Body of pancreas (tissue), 4 donors: ENCODE results near the gene SIM1. TPM values are rescaled to one million over a fixed set of nuclear protein-coding genes. Genes with fewer than 3 reads are reported as not detected.
A peak's percentile ranks its signal among the peaks of the same experiment; 100 is the strongest.

Source experiments
- ATAC-seq: fragments of 150-250 bp; one replicate; pipeline ENCODE4 v1.9.1; 2016
- DNase-seq, 4 donors: peaks; one replicate each; pipeline ENCODE4 v3.0.0-alpha.2; 2019
- H3K27ac ChIP-seq, 4 donors: fragments of 200-600 bp; sonication (generic); 1 replicate in 3 of 4; 2 replicates in 1 of 4; pipeline versions ENCODE4 v1.5.1 to v1.6.1; 2016 to 2019; ENCODE audit warnings: mild to moderate bottlenecking in 1 of 4, mixed read lengths in 1 of 4, moderate library complexity in 1 of 4
- H3K27me3 ChIP-seq, 2 donors: fragments of 200-600 bp; sonication (generic); one replicate each; pipeline ENCODE4 v1.6.0; 2016; ENCODE audit warnings: mild to moderate bottlenecking in 1 of 2
- H3K36me3 ChIP-seq, 2 donors: fragments of 200-600 bp; sonication (generic); replicated peaks in 1 of 2; 2 replicates each; pipeline ENCODE4 v1.5.1; 2016; ENCODE audit warnings: low read depth in 2 of 2; ENCODE audit not compliant: insufficient read depth in 1 of 2
- H3K4me1 ChIP-seq: fragments of 200-600 bp; sonication (generic); one replicate; pipeline ENCODE4 v1.6.0; 2016
- H3K4me3 ChIP-seq, 2 donors: fragments of 200-600 bp; sonication (generic); 1 replicate in 1 of 2; 2 replicates in 1 of 2; pipeline ENCODE4 v1.5.1; 2016 to 2019
- H3K9me3 ChIP-seq, 3 donors: fragments of 200-600 bp; sonication (generic); 1 replicate in 2 of 3; 2 replicates in 1 of 3; pipeline ENCODE4 v1.5.1; 2016
- POLR2A ChIP-seq, 3 donors: fragments of 450-650 bp; IDR thresholded peaks; one replicate each; pipeline ENCODE4 v1.6.1; 2016; ENCODE audit warnings: antibody characterized with exemption in 3 of 3, mild to moderate bottlenecking in 2 of 3
- WGBS, 2 donors: methylation state at CpG; one replicate each; pipeline ENCODE4 v1.1.5; 2017; 5-methylcytosine and 5-hydroxymethylcytosine counted together
- intact Hi-C: fragments of 100-400 bp; cut with DNase I; formaldehyde crosslinking; loops from one replicate; pipeline ENCODE4 v1.15.1; 2023
- total RNA-seq, 2 donors: library from RNA; depleted of rRNA; stranded (reverse); fragments of >200 nt; gene quantifications; one replicate each; pipeline ENCODE4 v1.1.0, GENCODE V29; 2016
- TF ChIP-seq, protein P1 (sequence below), 7 experiments: fragments of 450-650 bp in 4 of 7; fragments of 200-600 bp in 3 of 7; sonication (generic) in 3 of 7; IDR thresholded peaks; one replicate each; pipeline ENCODE4 v1.5.1; 2016 to 2019; ENCODE audit warnings: antibody characterized with exemption in 7 of 7

The SIM1 gene
- total RNA-seq, 2 donors from 2014 or later = 3.6 to 6.9 TPM

DNA sequence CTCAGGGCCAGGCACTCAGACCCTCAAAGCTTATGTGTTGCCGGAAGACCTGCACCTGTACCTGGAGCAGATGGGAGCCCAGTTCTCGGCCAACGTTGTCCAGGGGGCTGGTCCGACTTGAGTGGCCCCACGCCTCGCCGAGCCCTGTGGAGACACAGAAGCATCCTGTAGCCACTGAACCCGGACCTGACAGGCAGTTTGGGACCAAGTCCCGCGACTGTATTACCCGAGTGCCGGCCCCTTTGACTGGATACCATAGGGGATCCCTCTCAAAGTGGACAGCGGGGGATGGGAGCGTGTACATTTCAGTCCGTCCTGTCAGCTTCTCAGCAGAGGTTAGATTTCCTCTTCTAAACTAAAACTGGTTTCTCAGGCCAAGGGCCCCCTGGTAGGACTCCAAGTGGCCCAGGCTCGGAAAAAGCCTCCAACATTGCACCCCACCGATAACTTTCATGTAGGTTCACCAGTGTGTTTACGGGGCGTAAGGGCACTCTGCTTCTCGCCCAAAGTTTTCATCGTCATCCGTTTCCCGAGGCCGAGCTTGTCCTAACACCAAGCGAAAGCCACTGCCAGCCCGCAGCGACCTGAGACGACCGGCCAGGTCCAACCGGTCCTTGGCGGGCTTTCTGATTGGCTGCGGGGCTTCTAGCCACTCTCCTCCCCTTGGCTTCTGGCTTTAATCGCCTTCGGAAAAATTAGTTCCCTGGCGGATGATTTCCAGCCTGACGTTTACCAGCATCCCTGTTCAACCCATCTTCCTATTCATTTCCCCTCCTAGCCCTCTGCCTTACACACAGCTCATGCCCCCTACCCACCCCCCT is 10.8 kb downstream of the SIM1 start:
- Histone ChIP-seq H3K27ac (peak overlapping the region; percentile 45 to 93 (median 82)), H3K9me3 (no peaks in the 10 kb centered on the region), H3K4me3 (no peak overlapping the region), H3K4me1 (peaks cover 22% of the 10 kb centered on the region), H3K27me3 (peaks cover 0 to 13% of the 10 kb centered on the region in 2 donors), H3K36me3 (no peaks in the 10 kb centered on the region)
- ATAC-seq = peak; percentile 75
- TF ChIP-seq, protein P1, sequence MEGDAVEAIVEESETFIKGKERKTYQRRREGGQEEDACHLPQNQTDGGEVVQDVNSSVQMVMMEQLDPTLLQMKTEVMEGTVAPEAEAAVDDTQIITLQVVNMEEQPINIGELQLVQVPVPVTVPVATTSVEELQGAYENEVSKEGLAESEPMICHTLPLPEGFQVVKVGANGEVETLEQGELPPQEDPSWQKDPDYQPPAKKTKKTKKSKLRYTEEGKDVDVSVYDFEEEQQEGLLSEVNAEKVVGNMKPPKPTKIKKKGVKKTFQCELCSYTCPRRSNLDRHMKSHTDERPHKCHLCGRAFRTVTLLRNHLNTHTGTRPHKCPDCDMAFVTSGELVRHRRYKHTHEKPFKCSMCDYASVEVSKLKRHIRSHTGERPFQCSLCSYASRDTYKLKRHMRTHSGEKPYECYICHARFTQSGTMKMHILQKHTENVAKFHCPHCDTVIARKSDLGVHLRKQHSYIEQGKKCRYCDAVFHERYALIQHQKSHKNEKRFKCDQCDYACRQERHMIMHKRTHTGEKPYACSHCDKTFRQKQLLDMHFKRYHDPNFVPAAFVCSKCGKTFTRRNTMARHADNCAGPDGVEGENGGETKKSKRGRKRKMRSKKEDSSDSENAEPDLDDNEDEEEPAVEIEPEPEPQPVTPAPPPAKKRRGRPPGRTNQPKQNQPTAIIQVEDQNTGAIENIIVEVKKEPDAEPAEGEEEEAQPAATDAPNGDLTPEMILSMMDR (IDR thresholded peaks at IDR 0.05) = peak in 1 of 7 experiments; percentile 7
- TF ChIP-seq POLR2A (IDR thresholded peaks at IDR 0.05) = peak in 2 of 3 donors; percentile 67 to 70
- intact Hi-C loops = no loop called here
- 34 to 35% methylated on average over 32 to 36 of the region's 36 CpGs for WGBS, 2 donors
- peak; percentile 70 to 85 (median 82) for DNase-seq

DNA sequence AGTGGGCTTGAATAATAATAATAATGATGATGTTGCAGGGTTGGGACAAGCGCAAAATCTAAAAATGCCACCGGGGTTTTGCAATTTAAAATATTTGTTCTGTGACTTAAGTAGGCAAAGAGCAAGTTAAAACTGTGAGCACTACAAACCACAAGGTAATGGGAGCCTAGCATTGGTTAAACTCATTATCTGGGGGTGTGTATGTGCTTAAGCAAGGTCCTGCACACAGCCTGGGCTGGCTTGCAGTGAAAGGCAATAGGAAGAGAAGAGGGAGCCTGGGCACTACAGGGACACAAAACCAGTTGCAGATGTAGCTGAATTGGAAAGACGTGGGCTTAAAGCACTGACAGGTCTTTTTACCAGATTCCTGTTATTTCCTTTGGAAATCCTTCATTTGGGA is 11.7 kb downstream of the SIM1 start:
- intact Hi-C loops = no loop called here
- DNase-seq = no peak
- H3K4me1 ChIP-seq = peaks cover 22% of the 10 kb centered on the region
- H3K27me3 ChIP-seq = peaks cover 0 to 6% of the 10 kb centered on the region in 2 donors
- TF ChIP-seq, protein P1 (IDR thresholded peaks at IDR 0.05) = no peak
- no peak for TF ChIP-seq POLR2A (IDR thresholded peaks at IDR 0.05)
- no peaks in the 10 kb centered on the region for H3K36me3 ChIP-seq
- no peak for ATAC-seq
- WGBS, 2 donors = 48 to 68% methylated on average over 3 of the region's 3 CpGs
- no peaks in the 10 kb centered on the region for H3K9me3 ChIP-seq
- no peak overlapping the region for H3K4me3 ChIP-seq
- peak overlapping the region in 2 of 4 donors; percentile 78 to 93 for H3K27ac ChIP-seq

DNA sequence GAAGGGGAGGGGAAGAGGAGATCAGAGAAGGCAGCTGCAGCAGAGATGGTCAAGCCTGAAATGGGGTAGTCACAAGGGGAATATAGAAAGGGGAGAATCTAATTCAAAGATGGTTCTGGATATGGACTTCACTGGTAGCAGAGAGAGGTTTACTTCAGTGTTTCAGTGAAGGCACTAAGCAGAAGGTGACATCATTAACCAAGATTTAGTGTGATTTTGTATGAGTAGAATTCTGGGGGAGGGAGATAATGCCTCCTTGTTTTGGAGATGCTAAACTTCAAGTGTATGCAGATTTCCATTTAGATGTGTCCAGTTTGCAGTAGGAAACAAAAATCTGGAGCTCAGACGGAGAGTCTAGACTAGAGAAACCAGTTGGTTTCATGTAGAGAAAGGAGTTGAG is 13.1 kb downstream of the SIM1 start:
- WGBS, 2 donors = 50 to 68% methylated on average over 1 of the region's 1 CpG
- DNase-seq (no peak), ATAC-seq (no peak)
- Histone ChIP-seq H3K36me3 (no peaks in the 10 kb centered on the region), H3K27me3 (peaks cover 0 to 5% of the 10 kb centered on the region in 2 donors), H3K27ac (no peak overlapping the region), H3K9me3 (no peaks in the 10 kb centered on the region), H3K4me1 (peaks cover 11% of the 10 kb centered on the region), H3K4me3 (no peak overlapping the region)
- intact Hi-C loops = no loop called here
- TF ChIP-seq POLR2A (IDR thresholded peaks at IDR 0.05) = no peak
- TF ChIP-seq, protein P1 (IDR thresholded peaks at IDR 0.05) = no peak

DNA sequence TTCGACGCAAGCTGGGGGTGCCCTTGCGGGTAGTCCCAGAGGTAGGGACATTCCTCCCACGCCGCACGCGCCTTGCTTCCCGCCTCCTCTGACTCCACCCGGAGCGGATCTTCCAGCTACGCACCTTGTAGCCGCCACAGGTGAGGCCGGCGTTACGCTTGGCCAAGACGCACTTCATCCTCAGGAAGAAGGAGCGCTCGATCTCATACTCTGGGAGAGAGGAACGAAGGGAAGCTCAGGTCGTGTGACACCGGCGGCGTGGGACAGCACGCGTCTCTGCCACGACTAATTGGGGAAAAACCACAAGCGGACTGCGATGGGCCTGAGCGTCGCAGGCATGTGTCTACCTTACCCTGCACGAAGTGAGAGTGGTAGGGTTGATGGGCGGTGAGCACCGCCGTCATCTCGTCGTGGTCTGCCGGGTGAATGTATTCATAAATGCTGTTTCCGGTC is 15.5 kb downstream of the SIM1 start:
- no peak overlapping the region for H3K4me3 ChIP-seq
- WGBS, 2 donors = 63 to 84% methylated on average over 27 to 38 of the region's 38 CpGs

More for the DNA sequence above, 15.5 kb downstream of the SIM1 start:
- Histone ChIP-seq H3K27ac (no peak overlapping the region), H3K36me3 (no peaks in the 10 kb centered on the region), H3K9me3 (no peaks in the 10 kb centered on the region), H3K27me3 (no peaks in the 10 kb centered on the region), H3K4me1 (no peaks in the 10 kb centered on the region)
- no peak for DNase-seq
- TF ChIP-seq, protein P1 (IDR thresholded peaks at IDR 0.05) = no peak
- TF ChIP-seq POLR2A (IDR thresholded peaks at IDR 0.05) = no peak
- no peak for ATAC-seq
- intact Hi-C loops = no loop called here
